GM23248 (cell line): ENCODE data around the gene BYSL.

ENCODE experiments used
- EZH2 ChIP-seq: fragments of 200-600 bp; sonication (generic); IDR thresholded peaks from 2 replicates; pipeline ENCODE4 v1.6.1; 2018; ENCODE audit warnings: antibody characterized with exemption, mild to moderate bottlenecking; ENCODE audit not compliant: insufficient read depth, poor library complexity, severe bottlenecking
- EZH2phosphoT487 ChIP-seq: fragments of 200-600 bp; sonication (generic); IDR thresholded peaks from 2 replicates; pipeline ENCODE4 v1.6.1; 2018; ENCODE audit warnings: antibody characterized with exemption, moderate library complexity, mild to moderate bottlenecking, low read depth; ENCODE audit not compliant: insufficient read depth

- TF ChIP-seq EZH2 (no peak), EZH2phosphoT487 (no peak)
Measured at GRCh38 chr6:41966214-41966920, 45.1 kb downstream of the BYSL start.
